ENCODE measurements around the gene RFLNA. TPM values are rescaled to one million over a fixed set of nuclear protein-coding genes. Genes with fewer than 3 reads are reported as not detected.

RFLNA gene
- total RNA-seq, 1 donor from 2014 or later = 1.4 TPM

- Mint-ChIP-seq H3K9me3 (no peaks in the 10 kb centered on the region), H3K4me1 (no peaks in the 10 kb centered on the region), H3K27me3 (ENCODE audit: insufficient read depth, low read depth) (peaks cover 3% of the 10 kb centered on the region), H3K36me3 (peaks cover 8% of the 10 kb centered on the region), H3K4me3 (no peak overlapping the region), H3K27ac (no peak overlapping the region)
- no peak overlapping the region for H3K4me3 ChIP-seq
- no peaks in the 10 kb centered on the region for H4K20me1 ChIP-seq (ENCODE audit: low read depth)
- H3K9ac ChIP-seq = no peak overlapping the region
- no peaks in the 10 kb centered on the region for H3K79me2 ChIP-seq (ENCODE audit: low read depth)
- H3K27me3 ChIP-seq = no peaks in the 10 kb centered on the region
- no peaks in the 10 kb centered on the region for H3K36me3 ChIP-seq
- DNase-seq (ENCODE audit: low spot score) = no peak
- TF ChIP-seq, protein P1, sequence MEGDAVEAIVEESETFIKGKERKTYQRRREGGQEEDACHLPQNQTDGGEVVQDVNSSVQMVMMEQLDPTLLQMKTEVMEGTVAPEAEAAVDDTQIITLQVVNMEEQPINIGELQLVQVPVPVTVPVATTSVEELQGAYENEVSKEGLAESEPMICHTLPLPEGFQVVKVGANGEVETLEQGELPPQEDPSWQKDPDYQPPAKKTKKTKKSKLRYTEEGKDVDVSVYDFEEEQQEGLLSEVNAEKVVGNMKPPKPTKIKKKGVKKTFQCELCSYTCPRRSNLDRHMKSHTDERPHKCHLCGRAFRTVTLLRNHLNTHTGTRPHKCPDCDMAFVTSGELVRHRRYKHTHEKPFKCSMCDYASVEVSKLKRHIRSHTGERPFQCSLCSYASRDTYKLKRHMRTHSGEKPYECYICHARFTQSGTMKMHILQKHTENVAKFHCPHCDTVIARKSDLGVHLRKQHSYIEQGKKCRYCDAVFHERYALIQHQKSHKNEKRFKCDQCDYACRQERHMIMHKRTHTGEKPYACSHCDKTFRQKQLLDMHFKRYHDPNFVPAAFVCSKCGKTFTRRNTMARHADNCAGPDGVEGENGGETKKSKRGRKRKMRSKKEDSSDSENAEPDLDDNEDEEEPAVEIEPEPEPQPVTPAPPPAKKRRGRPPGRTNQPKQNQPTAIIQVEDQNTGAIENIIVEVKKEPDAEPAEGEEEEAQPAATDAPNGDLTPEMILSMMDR (IDR thresholded peaks at IDR 0.05) = no peak
- no peak for TF ChIP-seq EZH2phosphoT487 (IDR thresholded peaks at IDR 0.05)
- TF ChIP-seq EZH2 (IDR thresholded peaks at IDR 0.05) = no peak
- H3K27ac ChIP-seq = no peak overlapping the region
- no peaks in the 10 kb centered on the region for H3F3A ChIP-seq (ENCODE audit: low read depth)
- no peak overlapping the region for H3K4me2 ChIP-seq
- H2AFZ ChIP-seq (replicated peaks) = no peak overlapping the region
- H3K4me1 ChIP-seq = no peaks in the 10 kb centered on the region
- no peaks in the 10 kb centered on the region for H3K9me3 ChIP-seq (ENCODE audit: low read depth)
Observed at GRCh38 chr12:124351422-124351821, 56.5 kb downstream of the RFLNA start.

DNA sequence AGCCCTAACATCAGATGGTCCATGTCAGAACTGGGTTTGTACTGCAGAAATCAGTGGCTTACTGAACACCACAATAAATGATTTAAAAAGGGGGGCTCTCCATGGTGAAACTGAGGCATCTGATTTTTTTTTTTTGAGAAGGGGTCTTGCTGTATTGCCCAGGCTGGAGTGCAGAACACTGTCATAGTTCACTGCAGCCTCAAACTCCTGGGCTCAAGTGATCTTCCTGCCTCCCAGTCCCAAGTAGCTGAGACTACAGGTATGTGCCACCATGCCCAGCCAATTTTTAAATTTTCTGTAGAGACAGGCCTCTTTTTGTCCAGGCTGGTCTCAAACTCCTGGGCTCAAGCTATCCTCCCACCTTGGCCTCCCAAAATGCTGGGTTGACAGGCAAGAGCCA, 57.4 kb downstream of the RFLNA start:
- Histone ChIP-seq H3K79me2 (ENCODE audit: low read depth) (no peaks in the 10 kb centered on the region), H4K20me1 (ENCODE audit: low read depth) (no peaks in the 10 kb centered on the region), H3K9ac (no peak overlapping the region), H3K4me1 (no peaks in the 10 kb centered on the region), H3K27ac (no peak overlapping the region), H3K9me3 (ENCODE audit: low read depth) (no peaks in the 10 kb centered on the region), H3K27me3 (no peaks in the 10 kb centered on the region), H3F3A (ENCODE audit: low read depth) (no peaks in the 10 kb centered on the region), H2AFZ (replicated peaks) (no peak overlapping the region), H3K4me3 (no peak overlapping the region), H3K36me3 (no peaks in the 10 kb centered on the region), H3K4me2 (no peak overlapping the region)
- H3K36me3 Mint-ChIP-seq = peaks cover 9% of the 10 kb centered on the region
- no peak overlapping the region for H3K4me3 Mint-ChIP-seq
- DNase-seq (ENCODE audit: low spot score) = no peak
- no peaks in the 10 kb centered on the region for H3K9me3 Mint-ChIP-seq
- no peak overlapping the region for H3K27ac Mint-ChIP-seq
- H3K27me3 Mint-ChIP-seq (ENCODE audit: insufficient read depth, low read depth) = peaks cover 5% of the 10 kb centered on the region
- TF ChIP-seq EZH2phosphoT487 (IDR thresholded peaks at IDR 0.05) (no peak), EZH2 (IDR thresholded peaks at IDR 0.05) (no peak)
- TF ChIP-seq, protein P1 (IDR thresholded peaks at IDR 0.05) = no peak
- no peaks in the 10 kb centered on the region for H3K4me1 Mint-ChIP-seq

- Histone ChIP-seq H3K4me2 (no peak overlapping the region), H3K9ac (no peak overlapping the region), H3K4me1 (no peaks in the 10 kb centered on the region), H3K9me3 (ENCODE audit: low read depth) (no peaks in the 10 kb centered on the region), H3K27ac (no peak overlapping the region), H3K36me3 (no peaks in the 10 kb centered on the region), H3K27me3 (no peaks in the 10 kb centered on the region), H3K4me3 (no peak overlapping the region), H2AFZ (replicated peaks) (no peak overlapping the region), H4K20me1 (ENCODE audit: low read depth) (no peaks in the 10 kb centered on the region), H3F3A (ENCODE audit: low read depth) (no peaks in the 10 kb centered on the region), H3K79me2 (ENCODE audit: low read depth) (no peaks in the 10 kb centered on the region)
- Mint-ChIP-seq H3K9me3 (no peaks in the 10 kb centered on the region), H3K27ac (no peak overlapping the region), H3K27me3 (ENCODE audit: insufficient read depth, low read depth) (peaks cover 9% of the 10 kb centered on the region), H3K4me1 (no peaks in the 10 kb centered on the region), H3K36me3 (peaks cover 13% of the 10 kb centered on the region), H3K4me3 (no peak overlapping the region)
- no peak for DNase-seq (ENCODE audit: low spot score)
- TF ChIP-seq EZH2phosphoT487 (IDR thresholded peaks at IDR 0.05) (no peak), EZH2 (IDR thresholded peaks at IDR 0.05) (no peak)
- TF ChIP-seq, protein P1 (IDR thresholded peaks at IDR 0.05) = no peak
Observed at GRCh38 chr12:124352839-124353238, 57.9 kb downstream of the RFLNA start.
